T-helper 2 cell treated with Interferon-gamma antibody and Interleukin-4, amounts not matched to agents 100 ng/mL and 5 ng/mL, for 36 hours (primary cell): Measurements from ENCODE around the gene TPTE2. TPM values are rescaled to one million over a fixed set of nuclear protein-coding genes. Genes with fewer than 3 reads are reported as not detected.
"Not testable (repeated sequence)": the region's sequence is repeated elsewhere in the genome, so short reads cannot be mapped to it uniquely, and the experiment has no call there.

Experiments used
- intact Hi-C: fragments of 100-400 bp; cut with micrococcal nuclease; formaldehyde crosslinking; loops from one replicate; pipeline ENCODE4 v1.15.1; 2023
- total RNA-seq: library from RNA; stranded (reverse); gene quantifications from 2 replicates; pipeline ENCODE4 v1.2.3, GENCODE V29; 2022

TPTE2 gene
- 0.14 TPM in 1 of 2 replicates, not detected in the other for total RNA-seq

DNA sequence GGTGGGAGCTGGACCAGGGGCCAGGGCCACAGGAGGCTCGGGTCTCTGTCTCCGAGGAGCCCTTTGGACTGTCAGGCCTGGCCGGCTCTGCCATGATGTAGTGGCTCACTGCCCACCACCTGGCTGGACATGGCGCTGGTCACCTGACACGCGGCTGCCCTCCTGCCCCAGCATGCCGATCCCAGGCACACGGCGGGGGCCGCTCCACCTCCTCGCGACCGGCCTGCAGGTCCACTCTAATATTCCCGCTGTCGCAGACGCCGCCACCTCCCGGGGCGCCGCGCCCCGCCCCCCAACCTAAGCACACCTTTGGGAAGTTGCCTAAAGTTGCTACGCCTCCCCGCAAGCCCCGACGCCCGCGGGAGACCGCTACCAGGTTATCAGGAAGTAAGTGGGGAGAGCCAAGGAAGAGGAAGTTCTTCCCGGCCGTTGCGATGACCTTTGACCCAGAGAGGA lies at the start of gene TPTE2:
TPTE2 (minus strand) TSS at position 406 of the 456 bp plus-strand sequence. CDS start 58,298 bp downstream, outside the sequence.
- intact Hi-C loops: not testable (repeated sequence)

- intact Hi-C loops: no loop called here
Observed at GRCh38 chr13:19607523-19608078, 46.3 kb upstream of the TPTE2 start.

- intact Hi-C loops: no loop called here
Observed at GRCh38 chr13:19606737-19607136, 45.4 kb upstream of the TPTE2 start.

DNA sequence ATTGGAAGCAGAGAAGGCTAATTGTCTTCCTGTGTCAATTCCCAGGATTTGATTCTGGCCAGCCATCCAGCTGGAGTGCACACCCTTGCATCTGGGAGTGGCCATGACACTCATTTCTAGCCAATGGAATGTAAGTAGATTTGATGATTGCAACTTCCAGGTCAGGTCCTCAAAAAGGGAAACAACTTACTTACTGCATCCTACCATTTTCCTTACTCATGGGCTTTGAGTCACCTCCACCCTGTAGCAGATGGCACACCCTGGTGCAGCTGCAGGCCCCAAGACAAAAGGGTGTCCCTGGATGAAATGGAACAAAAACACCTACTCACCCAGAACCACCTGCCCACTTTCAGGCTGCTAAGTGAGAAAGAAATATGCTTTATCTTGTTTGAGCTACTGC lies 44.8 kb upstream of the TPTE2 start:
- intact Hi-C loops: no loop called here

DNA sequence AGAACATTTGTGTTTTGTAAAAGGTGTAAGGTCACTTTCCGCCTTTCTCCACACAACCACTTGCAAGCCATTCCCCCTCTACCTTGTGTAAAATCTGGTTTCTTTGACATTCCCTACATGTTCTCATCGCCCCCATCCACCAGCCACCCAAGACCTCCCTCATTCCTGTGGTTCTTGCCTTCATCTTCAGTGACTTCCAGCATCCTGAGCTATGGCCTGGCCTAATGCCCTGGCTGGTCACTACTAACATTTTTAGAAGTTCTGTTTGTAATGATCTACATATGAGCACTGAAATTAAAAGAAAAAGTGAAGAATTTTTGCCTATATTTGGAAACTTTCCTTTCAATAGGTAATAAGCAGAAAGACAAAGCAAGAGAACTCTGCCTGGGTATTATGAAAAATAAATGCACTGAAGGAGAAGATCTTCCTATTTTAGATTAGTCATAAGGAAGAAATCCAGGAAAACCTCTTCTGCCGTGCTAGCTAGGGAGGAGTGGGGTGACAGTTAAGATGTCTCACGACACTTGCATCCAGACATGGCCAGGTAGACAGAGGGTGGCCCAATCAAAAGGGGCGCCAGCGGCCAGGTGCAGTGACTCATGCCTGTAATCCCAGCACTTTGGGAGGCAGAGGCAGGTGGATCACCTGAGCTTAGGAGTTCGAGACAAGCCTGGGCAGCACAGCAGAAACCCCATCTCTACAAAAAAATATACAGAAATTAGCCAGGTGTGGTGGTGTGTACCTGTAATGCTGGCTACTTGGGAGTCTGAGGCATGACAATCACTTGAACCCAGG lies 44.0 kb upstream of the TPTE2 start:
- intact Hi-C loops: no loop called here

GRCh38 chr13:19604306-19604705 lies 43.0 kb upstream of the TPTE2 start:
- intact Hi-C loops: no loop called here

DNA sequence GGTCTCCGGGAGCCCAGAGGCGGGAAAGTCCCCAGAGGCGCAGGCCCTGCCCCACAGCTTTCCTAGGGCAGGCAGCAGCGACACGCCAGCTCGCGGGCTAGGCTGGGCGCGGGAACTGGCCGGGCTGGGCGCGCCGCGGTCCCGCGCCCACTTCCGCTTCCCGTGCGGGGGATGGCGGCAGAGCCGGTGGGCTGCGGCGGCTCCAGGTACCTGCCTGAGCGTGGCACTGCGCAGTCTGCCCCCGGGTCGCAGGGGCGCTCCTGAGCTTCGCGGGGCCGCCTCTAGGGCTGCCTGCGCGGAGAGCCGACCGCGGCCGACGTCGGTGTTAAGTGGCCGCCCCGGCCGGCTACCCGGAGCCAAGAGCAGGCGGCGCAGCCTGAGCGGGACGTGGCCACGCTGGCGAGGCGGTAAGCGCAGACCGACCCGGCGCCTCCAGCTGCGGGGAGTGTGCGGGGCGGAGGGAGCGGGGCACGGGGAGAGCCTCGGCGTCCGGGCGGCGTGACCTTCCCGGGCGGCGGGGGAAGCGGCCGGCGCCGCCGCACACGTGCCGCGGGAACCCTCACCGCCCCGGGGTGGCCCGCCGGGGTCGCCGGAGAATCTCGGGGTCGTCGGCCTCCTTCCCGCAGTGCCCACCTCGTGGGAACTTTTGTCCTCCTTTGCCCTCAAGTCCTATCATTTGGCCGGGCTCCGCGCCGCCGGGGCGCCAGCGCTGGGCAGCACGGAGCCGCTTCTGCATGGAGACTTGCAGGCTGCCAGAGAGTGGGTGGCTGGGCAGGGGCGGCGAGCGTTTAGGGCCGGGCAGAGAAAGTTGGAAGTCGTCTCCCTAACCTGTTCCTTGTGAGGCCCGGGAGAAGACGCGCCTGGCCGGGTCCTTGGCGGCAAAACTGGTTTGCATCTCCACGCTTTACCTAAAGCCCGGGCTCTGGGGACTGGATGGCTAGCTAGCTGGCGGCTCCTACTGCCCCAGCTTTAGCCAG lies 40.7 kb upstream of the TPTE2 start:
- intact Hi-C loops: loop anchor here (2.0 kb wide), 1 partner anchor 33 kb away; no protein-coding TSS in a partner anchor

GRCh38 chr13:19597523-19597922 lies 36.2 kb upstream of the TPTE2 start:
- intact Hi-C loops: no loop called here

DNA sequence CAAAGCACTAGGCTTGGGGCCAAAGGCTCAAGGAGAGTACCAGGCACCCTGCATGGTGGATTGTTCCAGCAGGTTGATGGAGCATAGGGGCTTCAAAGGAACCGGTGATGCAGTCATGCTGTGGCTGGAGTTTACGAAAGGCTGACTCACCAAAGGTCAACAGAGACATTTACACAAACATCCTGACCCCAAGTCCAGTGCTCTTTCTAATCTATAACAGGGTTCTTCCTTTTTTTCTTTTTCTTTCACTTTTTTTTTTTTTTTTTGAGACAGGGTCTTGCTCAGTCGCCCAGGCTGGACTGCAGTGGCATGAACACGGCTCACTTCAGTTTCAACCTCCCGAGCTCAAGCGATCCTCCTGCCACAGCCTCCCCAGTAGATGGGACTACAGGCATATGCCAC lies 35.6 kb upstream of the TPTE2 start:
- intact Hi-C loops: no loop called here

DNA sequence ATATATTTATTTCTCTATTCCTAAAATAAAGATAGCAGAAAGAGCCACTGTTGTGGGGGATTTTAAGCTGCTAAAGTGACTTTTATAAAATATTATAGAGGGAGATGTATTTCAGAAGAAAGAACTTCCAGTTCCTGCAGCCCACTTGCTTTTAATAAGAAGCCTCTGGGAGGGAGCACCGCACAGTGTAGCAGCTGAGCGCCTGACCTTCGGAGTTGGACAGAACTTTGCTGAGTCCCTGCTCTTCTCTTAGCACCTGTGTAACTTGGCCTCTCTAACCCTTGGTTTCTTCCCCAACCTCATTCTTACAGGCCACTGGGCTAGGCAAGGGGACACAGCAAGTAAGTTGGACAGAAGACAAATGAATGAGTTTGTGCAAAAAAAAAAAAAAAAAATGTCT lies 34.8 kb upstream of the TPTE2 start:
- intact Hi-C loops: no loop called here

DNA sequence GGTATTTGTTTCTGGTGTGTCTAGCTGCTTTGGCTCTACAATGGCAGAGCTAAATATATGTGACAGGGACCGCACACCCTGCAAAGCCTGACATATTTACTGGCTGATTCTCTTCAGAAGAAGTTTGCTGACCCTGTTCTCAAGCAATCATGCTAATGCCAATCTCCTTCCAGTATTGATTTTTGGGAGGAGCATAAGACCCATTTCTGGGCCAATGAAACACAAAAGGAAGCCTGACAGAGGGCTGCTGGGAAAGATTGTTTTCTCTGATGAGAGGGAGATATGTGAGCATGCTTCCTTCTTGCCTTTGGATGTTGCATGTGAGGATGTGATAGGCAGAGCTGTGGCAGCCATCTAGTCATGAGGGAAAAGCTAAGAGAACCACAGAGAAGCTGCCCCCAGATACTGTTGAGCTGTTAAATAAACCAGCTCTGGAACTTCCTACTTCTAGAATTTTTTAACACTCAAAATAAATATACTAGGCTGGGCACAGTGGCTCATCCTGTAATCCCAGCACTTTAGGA lies 31.4 kb upstream of the TPTE2 start:
- intact Hi-C loops: no loop called here

DNA sequence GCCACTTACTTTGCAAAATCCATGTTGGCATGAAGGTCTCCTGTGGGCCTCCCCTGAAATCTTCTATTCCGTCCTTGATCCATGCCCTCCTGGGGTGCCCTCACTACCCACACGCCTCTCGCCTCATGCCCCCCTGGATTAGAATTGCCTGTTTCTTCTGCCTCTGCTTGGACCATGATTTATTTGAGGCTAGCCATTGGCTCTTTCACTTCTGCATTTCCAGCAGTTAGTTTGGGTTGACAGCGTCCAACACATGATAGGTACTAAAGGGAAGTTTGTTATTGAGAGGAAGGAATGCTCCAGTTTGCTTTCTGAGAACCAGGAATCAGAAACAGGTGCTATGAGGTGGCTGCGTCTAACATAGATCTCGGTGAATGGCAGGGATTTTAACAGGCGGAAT lies 30.5 kb upstream of the TPTE2 start:
- intact Hi-C loops: no loop called here

DNA sequence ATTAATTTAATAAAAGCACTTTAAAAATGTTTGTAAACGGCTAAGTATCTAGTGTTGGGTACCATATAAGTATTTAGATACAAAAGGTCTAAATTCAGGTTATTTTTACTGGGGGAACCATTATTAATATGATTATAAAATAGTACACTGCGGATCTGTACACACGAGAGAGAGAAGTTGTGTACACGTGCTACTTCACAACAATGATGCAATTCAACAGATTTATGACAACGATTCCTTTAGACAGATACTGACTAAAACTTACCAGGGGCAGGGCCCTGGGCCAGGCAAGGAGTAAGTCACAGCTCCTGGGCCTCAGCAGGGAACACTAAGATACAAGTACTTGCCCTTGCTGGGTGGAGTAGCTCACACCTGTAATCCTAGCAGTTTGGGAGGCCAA lies 29.1 kb upstream of the TPTE2 start:
- intact Hi-C loops: no loop called here

- intact Hi-C loops: loop anchor here (5.0 kb wide), 1 partner anchor 437 kb away; no protein-coding TSS in a partner anchor
Observed at GRCh38 chr13:19589312-19589711, 28.0 kb upstream of the TPTE2 start.

GRCh38 chr13:19587635-19588300 lies 26.4 kb upstream of the TPTE2 start:
- intact Hi-C loops: loop anchor here (2.0 to 5.0 kb wide), 2 partner anchors 45 to 435 kb away; partner anchors contain the start of gene MPHOSPH8

DNA sequence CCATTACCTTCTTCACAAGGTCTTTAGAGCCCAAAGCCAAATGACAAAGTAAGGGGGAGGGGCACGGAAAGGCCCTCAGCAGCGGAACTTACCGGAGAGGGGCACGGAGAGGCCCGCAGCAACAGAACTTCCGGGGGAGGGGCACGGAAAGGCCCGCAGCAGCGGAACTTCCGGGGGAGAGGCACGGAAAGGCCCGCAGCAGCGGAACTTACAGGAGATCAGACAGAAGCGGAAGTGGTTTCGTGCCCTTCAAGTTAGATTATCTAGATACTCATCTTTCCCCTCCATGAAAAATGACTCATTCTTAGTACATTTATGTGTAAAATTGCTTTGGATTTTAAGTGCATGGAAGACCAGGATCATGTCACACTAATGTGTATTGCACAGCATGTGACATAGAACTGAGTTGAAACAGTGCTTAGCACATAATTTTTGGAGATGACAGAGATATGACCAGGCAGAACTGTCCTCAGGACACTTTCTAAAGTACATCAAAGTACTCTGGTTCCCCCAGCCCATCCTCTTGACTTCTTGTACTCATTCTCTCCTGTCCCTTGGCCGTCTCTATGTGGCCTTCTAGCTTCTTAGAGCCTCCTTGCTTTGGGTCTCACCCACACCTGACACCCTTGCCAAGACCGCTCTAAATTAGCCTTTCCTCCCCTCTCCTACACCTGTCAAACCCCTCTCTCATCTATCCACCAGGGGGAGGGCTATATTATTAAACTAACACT lies 25.7 kb upstream of the TPTE2 start:
- intact Hi-C loops: loop anchor here (2.0 to 5.0 kb wide), 2 partner anchors 46 to 435 kb away; partner anchors contain the start of gene MPHOSPH8

GRCh38 chr13:19581675-19582074 lies 20.3 kb upstream of the TPTE2 start:
- intact Hi-C loops: no loop called here

GRCh38 chr13:19575230-19575629 lies 13.9 kb upstream of the TPTE2 start:
- intact Hi-C loops: no loop called here

GRCh38 chr13:19573120-19573716 lies 11.9 kb upstream of the TPTE2 start:
- intact Hi-C loops: no loop called here

GRCh38 chr13:19572280-19572679 lies 10.9 kb upstream of the TPTE2 start:
- intact Hi-C loops: no loop called here
